LNCaP clone FGC (cell line): Measurements from ENCODE around the gene MOB3B.

Source experiments
- DNase-seq: peaks from one replicate; pipeline ENCODE4 v3.0.0-alpha.2; 2011; ENCODE audit warnings: low read depth
- H3K4me3 ChIP-seq: 2 replicates; pipeline ENCODE4 v1.5.1; 2011; ENCODE audit warnings: mild to moderate bottlenecking, low read depth, low read length, control low read depth
- TF ChIP-seq, protein P1 (sequence below): IDR thresholded peaks from 2 replicates; pipeline ENCODE4 v1.5.1; 2012; ENCODE audit warnings: mild to moderate bottlenecking; ENCODE audit not compliant: control insufficient read depth, insufficient read depth; ENCODE audit errors: extremely low read depth

The MOB3B gene

DNA sequence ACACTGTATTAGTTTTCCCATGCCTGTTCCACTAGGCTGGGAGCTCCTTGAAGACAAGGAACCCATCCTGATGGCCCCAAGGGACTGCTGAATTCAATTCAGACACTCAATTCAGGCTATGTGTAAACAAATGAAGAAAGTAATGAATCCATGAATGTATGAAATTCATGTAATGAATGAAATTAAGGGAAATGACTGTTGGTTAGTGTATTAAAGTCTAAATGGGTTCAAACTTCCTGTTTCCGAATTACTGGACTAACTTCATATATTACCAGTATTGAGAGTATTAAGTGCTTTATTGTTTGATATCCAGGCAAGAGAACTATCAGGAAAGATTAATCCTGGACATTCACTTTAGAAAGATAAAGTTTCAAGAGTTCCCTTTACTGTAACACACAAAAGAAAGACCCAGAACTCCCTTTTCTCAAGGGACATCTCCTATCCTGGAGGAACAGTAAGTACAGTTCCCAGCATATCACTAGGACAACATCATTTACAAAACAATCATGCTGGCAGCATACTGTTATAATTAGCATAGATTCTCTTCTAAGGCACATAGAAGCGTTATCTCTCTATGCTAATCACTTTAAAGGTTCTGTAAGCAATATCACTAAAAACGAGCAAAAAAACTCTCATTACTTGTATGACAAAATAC is 34.0 kb downstream of the MOB3B start:
- DNase-seq = no peak
- TF ChIP-seq, protein P1, sequence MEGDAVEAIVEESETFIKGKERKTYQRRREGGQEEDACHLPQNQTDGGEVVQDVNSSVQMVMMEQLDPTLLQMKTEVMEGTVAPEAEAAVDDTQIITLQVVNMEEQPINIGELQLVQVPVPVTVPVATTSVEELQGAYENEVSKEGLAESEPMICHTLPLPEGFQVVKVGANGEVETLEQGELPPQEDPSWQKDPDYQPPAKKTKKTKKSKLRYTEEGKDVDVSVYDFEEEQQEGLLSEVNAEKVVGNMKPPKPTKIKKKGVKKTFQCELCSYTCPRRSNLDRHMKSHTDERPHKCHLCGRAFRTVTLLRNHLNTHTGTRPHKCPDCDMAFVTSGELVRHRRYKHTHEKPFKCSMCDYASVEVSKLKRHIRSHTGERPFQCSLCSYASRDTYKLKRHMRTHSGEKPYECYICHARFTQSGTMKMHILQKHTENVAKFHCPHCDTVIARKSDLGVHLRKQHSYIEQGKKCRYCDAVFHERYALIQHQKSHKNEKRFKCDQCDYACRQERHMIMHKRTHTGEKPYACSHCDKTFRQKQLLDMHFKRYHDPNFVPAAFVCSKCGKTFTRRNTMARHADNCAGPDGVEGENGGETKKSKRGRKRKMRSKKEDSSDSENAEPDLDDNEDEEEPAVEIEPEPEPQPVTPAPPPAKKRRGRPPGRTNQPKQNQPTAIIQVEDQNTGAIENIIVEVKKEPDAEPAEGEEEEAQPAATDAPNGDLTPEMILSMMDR = no peak
- H3K4me3 ChIP-seq = no peak overlapping the region

DNA sequence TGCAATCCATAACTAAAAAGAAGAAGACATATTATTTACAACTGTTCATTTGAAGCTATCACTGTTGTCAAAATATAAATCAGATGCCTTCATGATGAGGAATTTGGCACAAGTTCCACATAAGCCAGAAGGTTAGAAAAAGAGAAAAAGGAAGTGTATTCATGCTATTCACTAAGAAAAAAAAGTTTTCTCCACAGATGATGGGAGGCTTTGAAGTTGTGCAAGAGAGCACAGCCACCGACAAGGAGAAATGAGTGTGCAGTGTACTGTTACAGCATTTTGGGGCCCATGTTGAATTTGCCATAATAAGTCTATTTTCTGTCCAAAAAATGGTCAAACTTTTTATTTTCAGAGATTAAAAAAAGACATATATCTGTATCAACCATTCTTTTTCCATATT is 38.5 kb downstream of the MOB3B start:
- DNase-seq = no peak
- TF ChIP-seq, protein P1 = no peak
- H3K4me3 ChIP-seq = no peak overlapping the region

DNA sequence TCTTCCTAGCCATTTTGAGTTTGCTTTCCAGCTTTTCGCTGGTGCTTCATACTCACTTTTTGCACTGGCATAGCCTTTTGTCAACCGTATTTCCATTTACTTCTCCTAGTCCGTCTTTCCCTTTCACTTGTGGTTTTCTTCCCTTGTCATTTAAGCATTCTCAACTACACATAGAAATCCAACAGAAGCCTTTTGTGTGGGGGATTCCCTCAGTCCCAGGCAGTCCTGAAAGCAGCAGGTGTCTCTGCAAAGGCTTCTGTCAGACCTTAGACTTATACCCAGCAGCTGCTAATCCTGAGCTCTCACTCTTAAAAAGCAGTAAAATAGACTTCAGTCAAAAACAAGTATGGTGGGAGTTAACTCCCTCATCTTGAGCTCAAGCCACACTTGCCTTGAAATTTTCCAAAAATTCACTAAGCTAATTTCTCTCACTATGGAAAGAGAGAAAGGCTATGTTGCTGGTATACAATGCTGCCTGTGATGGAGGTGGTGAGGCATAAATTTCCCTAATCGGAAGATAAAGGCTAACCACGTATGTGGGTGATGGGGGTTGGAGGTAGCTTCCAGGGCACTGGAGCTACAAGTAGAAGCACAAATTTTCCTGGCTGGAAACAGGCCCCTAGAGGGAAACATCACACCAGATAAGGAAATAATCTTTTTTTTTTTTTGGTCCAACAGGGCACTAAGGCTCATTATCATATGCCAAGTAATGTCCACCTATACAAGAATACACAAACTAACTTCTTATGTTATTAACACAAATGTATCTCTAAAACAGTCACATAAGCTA is 40.3 kb downstream of the MOB3B start:
- H3K4me3 ChIP-seq = no peak overlapping the region
- TF ChIP-seq, protein P1 = no peak
- no peak for DNase-seq

DNA sequence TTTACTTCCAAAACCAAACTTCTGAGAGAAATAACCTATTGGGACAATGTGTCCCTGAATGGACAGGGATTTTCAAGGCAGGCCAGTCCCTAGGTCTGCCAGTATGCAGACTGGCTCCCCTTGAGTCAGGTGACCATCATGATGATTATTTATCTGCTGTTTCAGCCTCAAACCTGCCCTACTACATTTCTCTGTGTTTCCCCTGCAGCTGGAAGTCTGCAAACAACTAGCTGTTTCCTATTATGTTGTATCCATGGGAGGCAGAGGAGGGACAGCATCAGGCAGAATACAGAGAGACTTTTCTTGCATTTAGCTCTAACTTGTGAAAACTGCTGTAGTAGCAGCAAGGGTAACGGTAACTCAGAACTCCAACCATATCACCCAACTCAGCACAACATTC is 41.7 kb downstream of the MOB3B start:
- H3K4me3 ChIP-seq = no peak overlapping the region
- TF ChIP-seq, protein P1 = no peak
- no peak for DNase-seq

DNA sequence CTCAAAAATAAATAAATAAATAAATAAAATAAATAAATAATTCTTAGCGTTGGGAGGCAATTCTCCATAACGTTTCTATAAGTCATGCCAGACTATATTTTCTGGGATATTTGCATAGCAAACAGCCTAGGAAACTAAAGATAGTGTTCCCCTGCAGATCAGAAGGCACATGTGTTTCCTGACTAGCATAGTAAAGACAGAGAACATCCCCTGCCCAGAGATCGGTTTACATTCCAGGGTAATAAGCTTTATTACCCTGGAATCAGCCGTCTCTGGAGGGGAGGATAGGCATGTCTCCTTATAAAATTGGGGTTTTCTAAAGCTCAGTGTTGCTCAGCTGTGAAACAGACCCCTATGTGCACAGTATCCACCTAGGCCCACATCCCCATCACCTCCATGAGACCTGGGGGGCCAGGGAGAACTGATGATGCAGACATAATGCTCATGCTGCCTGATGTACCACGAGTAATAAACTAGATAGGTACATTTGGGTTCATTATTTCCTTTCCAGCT is 42.4 kb downstream of the MOB3B start:
- TF ChIP-seq, protein P1 = no peak
- no peak for DNase-seq
- H3K4me3 ChIP-seq = no peak overlapping the region

DNA sequence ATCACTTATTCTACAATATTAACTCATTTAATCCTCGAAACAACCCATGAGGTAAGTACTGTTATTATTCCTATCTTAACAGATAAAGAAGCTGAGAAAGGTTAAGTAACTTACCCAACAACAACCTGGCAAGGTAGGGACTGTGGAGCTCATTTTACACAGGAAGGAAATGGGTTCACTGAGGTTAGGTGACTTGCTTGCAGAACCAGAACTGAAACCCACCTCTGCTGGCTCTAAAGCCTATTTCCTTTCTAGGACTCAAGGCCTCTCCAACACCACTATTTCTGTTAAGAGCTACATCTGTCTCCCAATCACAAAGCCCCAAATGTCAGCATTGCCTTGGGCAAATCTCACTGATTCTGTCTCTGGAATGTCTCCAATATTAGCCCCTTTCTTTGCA is 44.5 kb downstream of the MOB3B start:
- TF ChIP-seq, protein P1 = no peak
- H3K4me3 ChIP-seq = no peak overlapping the region
- no peak for DNase-seq

DNA sequence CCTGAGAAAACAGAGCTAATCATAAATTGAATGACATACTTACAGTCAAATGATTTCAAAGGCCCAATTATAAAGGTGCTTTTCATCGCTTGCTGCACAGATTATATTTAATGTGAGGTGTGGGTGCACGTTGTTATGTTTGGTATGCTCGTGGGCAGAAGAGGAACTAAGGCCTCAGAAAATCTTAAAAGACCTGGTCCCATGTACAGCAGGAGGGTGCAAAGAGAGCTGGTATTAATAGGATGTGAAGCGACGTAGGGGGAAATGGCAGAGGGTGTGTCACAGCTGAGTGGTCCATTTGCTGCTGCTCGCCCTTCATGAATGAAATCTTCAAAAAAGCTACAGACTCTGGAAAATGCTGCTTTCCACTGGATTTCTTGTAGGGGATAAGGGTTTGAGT is 46.0 kb downstream of the MOB3B start:
- DNase-seq = no peak
- no peak overlapping the region for H3K4me3 ChIP-seq
- TF ChIP-seq, protein P1 = no peak
